Naive thymus-derived CD4-positive, alpha-beta T cell (primary cell): ENCODE data around the gene PURA. TPM values are rescaled to one million over a fixed set of nuclear protein-coding genes. Genes with fewer than 3 reads are reported as not detected.

Source experiments
- ATAC-seq: fragments of 150-1000 bp; cut with Tn5 transposase; 2 replicates; pipeline ENCODE4 v1.10.0; 2021; ENCODE audit warnings: mild to moderate bottlenecking, moderate library complexity
- CTCF ChIA-PET: fragments of 350-600 bp; sonication (Branson Sonifier 250); formaldehyde crosslinking; loops from one replicate; lab custom pipeline; 2021; ENCODE audit warnings: antibody characterized with exemption; lab: Charles Lee
- POLR2A ChIA-PET: fragments of 350-600 bp; sonication (Branson Sonifier 250); formaldehyde crosslinking; loops from one replicate; lab custom pipeline; 2021; ENCODE audit warnings: antibody characterized with exemption, inconsistent platforms; lab: Charles Lee
- DNase-seq, 9 donors: peaks; one replicate each; pipeline versions ENCODE4 v3.0.0 to v3.0.0-alpha.2; 2020 to 2022; ENCODE audit warnings: mixed read lengths in 1 of 9
- H3K27ac ChIP-seq: one replicate; pipeline ENCODE4 v1.7.0; 2013; ENCODE audit warnings: mild to moderate bottlenecking, low read depth, low read length, moderate library complexity
- H3K27me3 ChIP-seq, 2 donors: one replicate each; pipeline ENCODE4 v1.7.0; 2013; ENCODE audit warnings: low read length in 2 of 2, mild to moderate bottlenecking in 2 of 2, moderate library complexity in 2 of 2; ENCODE audit not compliant: control insufficient read depth in 2 of 2, insufficient read depth in 2 of 2
- H3K36me3 ChIP-seq, 3 experiments: 1 replicate in 2 of 3; 2 replicates in 1 of 3; pipeline ENCODE4 v1.7.0; 2013; ENCODE audit warnings: low read length in 3 of 3, mild to moderate bottlenecking in 3 of 3, moderate library complexity in 1 of 3; ENCODE audit not compliant: insufficient read depth in 3 of 3, control insufficient read depth in 2 of 3
- H3K4me1 ChIP-seq, 2 donors: one replicate each; pipeline ENCODE4 v1.7.0; 2013; ENCODE audit warnings: low read length in 2 of 2, mild to moderate bottlenecking in 2 of 2, moderate library complexity in 1 of 2; ENCODE audit not compliant: control insufficient read depth in 2 of 2, insufficient read depth in 2 of 2
- H3K4me3 ChIP-seq: 2 replicates; pipeline ENCODE4 v1.7.0; 2013; ENCODE audit warnings: mild to moderate bottlenecking, low read length
- H3K9me3 ChIP-seq, 3 experiments: 1 replicate in 2 of 3; 2 replicates in 1 of 3; pipeline ENCODE4 v1.7.0; 2013; ENCODE audit warnings: low read length in 3 of 3; ENCODE audit not compliant: control insufficient read depth in 2 of 3
- H3K27ac Mint-ChIP-seq, 9 donors: one replicate each; pipeline ENCODE4 v1.8.0; 2020 to 2022; ENCODE audit warnings: mixed read lengths in 9 of 9, mild to moderate bottlenecking in 8 of 9, moderate library complexity in 5 of 9, inconsistent platforms in 2 of 9
- H3K27me3 Mint-ChIP-seq, 5 donors: one replicate each; pipeline ENCODE4 v1.8.0; 2021 to 2022; ENCODE audit warnings: mixed read lengths in 5 of 5, mild to moderate bottlenecking in 1 of 5
- H3K36me3 Mint-ChIP-seq, 5 donors: one replicate each; pipeline ENCODE4 v1.8.0; 2020 to 2022; ENCODE audit warnings: mixed read lengths in 5 of 5, mild to moderate bottlenecking in 3 of 5, inconsistent platforms in 1 of 5
- H3K4me1 Mint-ChIP-seq, 7 donors: one replicate each; pipeline ENCODE4 v1.8.0; 2020 to 2022; ENCODE audit warnings: mixed read lengths in 7 of 7, mild to moderate bottlenecking in 3 of 7, inconsistent platforms in 1 of 7
- H3K4me3 Mint-ChIP-seq, 10 donors: one replicate each; pipeline ENCODE4 v1.8.0; 2020 to 2022; ENCODE audit warnings: mild to moderate bottlenecking in 10 of 10, mixed read lengths in 10 of 10, moderate library complexity in 6 of 10, inconsistent platforms in 2 of 10
- H3K9me3 Mint-ChIP-seq, 11 donors: one replicate each; pipeline ENCODE4 v1.8.0; 2020 to 2022; ENCODE audit warnings: mixed read lengths in 11 of 11, mild to moderate bottlenecking in 4 of 11, inconsistent platforms in 1 of 11, moderate library complexity in 1 of 11
- intact Hi-C, 2 donors: fragments of 100-400 bp; cut with micrococcal nuclease; formaldehyde crosslinking; loops; one replicate each; pipeline ENCODE4 v1.15.1; 2023
- polyA plus RNA-seq, 2 donors: library from polyadenylated mRNA; unstranded; fragments of 300-500 nt; fragmentation: Illumina TruSeq; gene quantifications; one replicate each; pipeline ENCODE4 v1.2.3, GENCODE V29; 2021
- total RNA-seq, 6 experiments: library from RNA in 5 of 6; stranded (reverse) in 5 of 6; gene quantifications; 1 replicate in 5 of 6; 2 replicates in 1 of 6; pipeline ENCODE4 v1.2.3 and lab custom pipeline; 2021 to 2026

The PURA gene
- total and polyA plus RNA-seq, 7 experiments from 2014 or later, result 3.1 to 33.5 (median 12.2) TPM

DNA sequence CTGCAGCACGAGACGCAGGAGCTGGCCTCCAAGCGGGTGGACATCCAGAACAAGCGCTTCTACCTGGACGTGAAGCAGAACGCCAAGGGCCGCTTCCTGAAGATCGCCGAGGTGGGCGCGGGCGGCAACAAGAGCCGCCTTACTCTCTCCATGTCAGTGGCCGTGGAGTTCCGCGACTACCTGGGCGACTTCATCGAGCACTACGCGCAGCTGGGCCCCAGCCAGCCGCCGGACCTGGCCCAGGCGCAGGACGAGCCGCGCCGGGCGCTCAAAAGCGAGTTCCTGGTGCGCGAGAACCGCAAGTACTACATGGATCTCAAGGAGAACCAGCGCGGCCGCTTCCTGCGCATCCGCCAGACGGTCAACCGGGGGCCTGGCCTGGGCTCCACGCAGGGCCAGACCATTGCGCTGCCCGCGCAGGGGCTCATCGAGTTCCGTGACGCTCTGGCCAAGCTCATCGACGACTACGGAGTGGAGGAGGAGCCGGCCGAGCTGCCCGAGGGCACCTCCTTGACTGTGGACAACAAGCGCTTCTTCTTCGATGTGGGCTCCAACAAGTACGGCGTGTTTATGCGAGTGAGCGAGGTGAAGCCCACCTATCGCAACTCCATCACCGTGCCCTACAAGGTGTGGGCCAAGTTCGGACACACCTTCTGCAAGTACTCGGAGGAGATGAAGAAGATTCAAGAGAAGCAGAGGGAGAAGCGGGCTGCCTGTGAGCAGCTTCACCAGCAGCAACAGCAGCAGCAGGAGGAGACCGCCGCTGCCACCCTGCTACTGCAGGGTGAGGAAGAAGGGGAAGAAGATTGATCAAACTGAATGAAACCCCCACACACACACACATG, 654 bp downstream of the PURA start:
- H3K27ac ChIP-seq, result peak overlapping the region; percentile 89
- ChIA-PET CTCF (interaction anchor here (0.6 to 5.2 kb wide), 2 partner anchors 30 to 42 kb away, joined by 3 to 30 read pairs; no protein-coding TSS in a partner anchor), POLR2A (interaction anchor here (0.7 to 8.1 kb wide), 11 partner anchors 9 to 266 kb away, joined by 3 to 60 read pairs (median 6); partner anchors contain the start of gene CYSTM1)
- intact Hi-C loops, result loop anchor here (1.0 to 10.0 kb wide), 17 partner anchors 7 to 1760 kb away; partner anchors contain the start of genes CYSTM1 (in 2 of the 2), ANKHD1 (in 1 of the 2), DIAPH1 (in 1 of the 2) and EGR1 (in 1 of the 2)
- peak overlapping the region; percentile 77 to 95 (median 90) for H3K27ac Mint-ChIP-seq
- H3K27me3 Mint-ChIP-seq, result peaks cover 0 to 38% (median 0%) of the 10 kb centered on the region in 5 donors
- DNase-seq (peak; percentile 33 to 59 (median 51)), ATAC-seq (peak; percentile 31)
- H3K36me3 ChIP-seq, result peaks cover 0 to 4% (median 0%) of the 10 kb centered on the region in 3 experiments
- peaks cover 41 to 50% of the 10 kb centered on the region in 2 donors for H3K4me1 ChIP-seq
- H3K36me3 Mint-ChIP-seq, result peaks cover 0 to 4% (median 0%) of the 10 kb centered on the region in 5 donors
- H3K27me3 ChIP-seq, result peaks cover 0 to 7% of the 10 kb centered on the region in 2 donors
- H3K9me3 Mint-ChIP-seq, result peaks cover 0 to 4% (median 0%) of the 10 kb centered on the region in 11 donors
- H3K4me3 Mint-ChIP-seq, result peak overlapping the region; percentile 86 to 97 (median 94)
- H3K4me1 Mint-ChIP-seq, result peaks cover 47 to 89% (median 70%) of the 10 kb centered on the region in 7 donors
- peak overlapping the region; percentile 65 for H3K4me3 ChIP-seq
- no peaks in the 10 kb centered on the region for H3K9me3 ChIP-seq

DNA sequence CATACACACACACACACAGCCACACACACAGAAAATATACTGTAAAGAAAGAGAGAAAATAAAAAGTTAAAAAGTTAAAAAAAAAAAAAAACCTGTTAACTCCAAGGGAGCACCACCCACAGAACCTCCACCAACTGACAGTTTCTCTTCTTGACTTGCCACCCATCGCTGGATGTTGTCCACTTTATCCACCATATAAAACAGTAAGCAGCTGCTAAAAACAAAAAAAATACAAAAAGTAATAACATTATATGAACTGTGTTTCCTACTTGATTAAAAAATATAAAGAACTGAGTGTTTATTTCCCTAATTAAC, 1.2 kb downstream of the PURA start:
- CTCF ChIA-PET, result interaction anchor here (0.6 to 5.2 kb wide), 6 partner anchors 9 to 934 kb away, joined by 3 to 30 read pairs (median 3); no protein-coding TSS in a partner anchor
- Mint-ChIP-seq H3K27me3 (peaks cover 0 to 34% (median 0%) of the 10 kb centered on the region in 5 donors), H3K4me1 (peaks cover 44 to 85% (median 65%) of the 10 kb centered on the region in 7 donors), H3K4me3 (peak overlapping the region; percentile 86 to 97 (median 94)), H3K9me3 (peaks cover 0 to 4% (median 0%) of the 10 kb centered on the region in 11 donors), H3K27ac (peak overlapping the region in 8 of 9 donors; percentile 77 to 95 (median 90)), H3K36me3 (peaks cover 0 to 4% (median 0%) of the 10 kb centered on the region in 5 donors)
- DNase-seq, result no peak
- ATAC-seq, result no peak
- peak overlapping the region; percentile 65 for H3K4me3 ChIP-seq
- peak overlapping the region; percentile 89 for H3K27ac ChIP-seq
- peaks cover 0 to 4% of the 10 kb centered on the region in 2 donors for H3K27me3 ChIP-seq
- H3K9me3 ChIP-seq, result no peaks in the 10 kb centered on the region
- peaks cover 0 to 4% (median 0%) of the 10 kb centered on the region in 3 experiments for H3K36me3 ChIP-seq
- intact Hi-C loops, result loop anchor here (1.0 to 10.0 kb wide), 7 partner anchors 8 to 1760 kb away; partner anchors contain the start of genes ANKHD1 (in 1 of the 2), EGR1 (in 1 of the 2), HBEGF (in 1 of the 2) and KDM3B (in 1 of the 2)
- POLR2A ChIA-PET, result interaction anchor here (0.7 to 8.1 kb wide), 9 partner anchors 9 to 266 kb away, joined by 3 to 60 read pairs (median 7); partner anchors contain the start of gene CYSTM1
- H3K4me1 ChIP-seq, result peaks cover 41 to 47% of the 10 kb centered on the region in 2 donors

DNA sequence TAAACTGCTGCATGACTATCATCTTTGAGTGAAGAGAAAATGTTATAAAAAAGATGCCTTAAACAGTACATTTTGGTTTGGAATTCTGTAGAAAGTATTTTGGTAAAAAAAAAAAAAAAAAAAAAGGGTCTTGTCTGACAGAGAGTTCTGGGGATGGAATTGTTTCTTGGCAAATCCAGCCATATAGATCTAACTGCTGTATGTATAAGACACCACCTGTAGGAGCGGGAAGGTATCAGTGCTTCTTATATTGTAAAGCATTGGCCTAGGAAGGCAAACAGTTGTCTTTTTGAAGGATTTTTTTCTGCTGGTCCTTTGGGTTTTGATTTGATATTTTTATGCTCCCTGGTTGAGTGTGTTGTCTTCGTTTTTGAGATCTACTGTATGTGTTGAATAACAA, 2.8 kb downstream of the PURA start:
- H3K4me1 ChIP-seq, result peaks cover 41 to 42% of the 10 kb centered on the region in 2 donors
- CTCF ChIA-PET, result interaction anchor here (0.7 to 5.0 kb wide), 4 partner anchors 27 to 597 kb away, joined by 3 to 39 read pairs (median 4); no protein-coding TSS in a partner anchor
- Mint-ChIP-seq H3K36me3 (peaks cover 0 to 4% (median 0%) of the 10 kb centered on the region in 5 donors), H3K27ac (peak overlapping the region in 3 of 9 donors; percentile 25 to 38 (median 28)), H3K27me3 (peaks cover 0 to 21% (median 0%) of the 10 kb centered on the region in 5 donors), H3K4me1 (peaks cover 40 to 82% (median 62%) of the 10 kb centered on the region in 7 donors), H3K4me3 (peak overlapping the region in 8 of 10 donors; percentile 1 to 94 (median 61)), H3K9me3 (peaks cover 0 to 4% (median 0%) of the 10 kb centered on the region in 11 donors)
- H3K9me3 ChIP-seq, result no peaks in the 10 kb centered on the region
- no peak overlapping the region for H3K4me3 ChIP-seq
- intact Hi-C loops, result loop anchor here (10.0 kb wide), 4 partner anchors 228 to 1762 kb away; partner anchors contain the start of genes EGR1 (in 1 of the 2), HBEGF (in 1 of the 2), KDM3B (in 1 of the 2) and ZMAT2 (in 1 of the 2)
- no peak for DNase-seq
- POLR2A ChIA-PET, result interaction anchor here (0.6 to 8.1 kb wide), 6 partner anchors 11 to 269 kb away, joined by 3 to 60 read pairs (median 3); no protein-coding TSS in a partner anchor
- no peaks in the 10 kb centered on the region for H3K27me3 ChIP-seq
- ATAC-seq, result no peak
- H3K36me3 ChIP-seq, result peaks cover 0 to 4% (median 0%) of the 10 kb centered on the region in 3 experiments
- H3K27ac ChIP-seq, result no peak overlapping the region

DNA sequence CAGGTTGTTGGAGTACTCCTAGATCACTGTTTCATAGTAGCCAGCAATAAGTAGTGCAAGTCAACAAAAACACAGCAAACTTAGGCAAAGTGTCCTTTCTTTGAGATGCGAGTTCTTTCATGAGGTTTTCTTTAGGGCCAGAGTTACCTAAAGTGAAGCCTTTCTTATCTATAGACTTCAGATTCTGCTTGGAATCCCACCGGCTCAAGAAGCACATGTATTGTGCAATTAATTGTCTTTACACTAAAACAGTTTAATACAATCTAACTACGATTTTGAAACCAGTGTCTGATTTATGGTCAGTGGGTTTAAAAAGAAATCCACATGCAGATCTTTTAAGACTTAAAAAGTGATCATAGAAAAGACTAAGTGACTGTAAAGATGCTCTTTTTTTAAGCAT, 3.6 kb downstream of the PURA start:
- peaks cover 37 to 82% (median 61%) of the 10 kb centered on the region in 7 donors for H3K4me1 Mint-ChIP-seq
- H3K4me3 Mint-ChIP-seq, result peak overlapping the region in 6 of 10 donors; percentile 6 to 94 (median 61)
- ChIA-PET POLR2A (interaction anchor here (0.6 to 8.1 kb wide), 5 partner anchors 12 to 270 kb away, joined by 3 to 60 read pairs (median 3); no protein-coding TSS in a partner anchor), CTCF (interaction anchor here (0.7 to 5.0 kb wide), 6 partner anchors 15 to 331 kb away, joined by 3 to 39 read pairs (median 3); no protein-coding TSS in a partner anchor)
- Histone ChIP-seq H3K4me1 (peaks cover 34 to 38% of the 10 kb centered on the region in 2 donors), H3K27me3 (no peaks in the 10 kb centered on the region), H3K9me3 (no peaks in the 10 kb centered on the region), H3K27ac (no peak overlapping the region), H3K4me3 (no peak overlapping the region), H3K36me3 (peaks cover 0 to 4% (median 0%) of the 10 kb centered on the region in 3 experiments)
- ATAC-seq (no peak), DNase-seq (no peak)
- intact Hi-C loops, result loop anchor here (10.0 kb wide), 4 partner anchors 227 to 1763 kb away; partner anchors contain the start of genes EGR1 (in 1 of the 2), HBEGF (in 1 of the 2), KDM3B (in 1 of the 2) and ZMAT2 (in 1 of the 2)
- peaks cover 0 to 13% (median 0%) of the 10 kb centered on the region in 5 donors for H3K27me3 Mint-ChIP-seq
- peaks cover 0 to 4% (median 0%) of the 10 kb centered on the region in 5 donors for H3K36me3 Mint-ChIP-seq
- peak overlapping the region in 2 of 9 donors; percentile 28 to 52 for H3K27ac Mint-ChIP-seq
- peaks cover 0 to 4% (median 0%) of the 10 kb centered on the region in 11 donors for H3K9me3 Mint-ChIP-seq

DNA sequence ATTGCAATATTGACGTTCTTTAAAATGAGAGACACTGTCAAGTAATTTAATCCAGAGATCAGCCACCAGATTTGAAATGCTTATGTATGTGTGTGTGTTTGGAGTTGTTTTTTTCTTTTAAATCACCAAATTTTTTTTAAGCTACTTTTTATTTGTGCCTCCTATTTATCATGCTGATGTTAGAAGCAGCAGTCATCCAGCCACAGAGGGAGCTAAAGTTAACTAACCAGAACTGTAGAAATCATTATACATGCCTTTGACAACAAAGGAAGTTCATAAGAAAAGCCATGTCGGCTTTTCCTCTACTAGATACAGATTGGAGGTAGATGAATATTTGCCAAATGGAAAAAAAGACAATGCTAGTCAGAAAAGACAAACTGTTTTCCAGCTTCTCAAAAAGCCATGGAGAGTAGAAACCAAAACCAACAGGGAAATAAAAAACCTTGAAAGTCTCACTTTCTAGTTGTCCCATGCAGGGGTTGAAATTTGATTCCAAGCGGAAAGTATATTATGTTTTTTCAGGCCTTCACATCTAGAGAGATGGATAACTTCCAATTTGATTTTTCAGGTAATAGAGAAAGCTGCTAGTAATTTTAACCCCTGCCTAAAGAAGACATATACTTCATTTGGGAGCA, 4.5 kb downstream of the PURA start:
- Mint-ChIP-seq H3K4me1 (peaks cover 37 to 82% (median 62%) of the 10 kb centered on the region in 7 donors), H3K27ac (peak overlapping the region in 3 of 9 donors; percentile 1 to 34 (median 5)), H3K9me3 (peaks cover 0 to 4% (median 0%) of the 10 kb centered on the region in 11 donors), H3K36me3 (peaks cover 0 to 4% (median 0%) of the 10 kb centered on the region in 5 donors), H3K4me3 (peak overlapping the region in 6 of 10 donors; percentile 5 to 94 (median 58)), H3K27me3 (peaks cover 0 to 5% (median 0%) of the 10 kb centered on the region in 5 donors)
- CTCF ChIA-PET, result interaction anchor here (0.5 to 5.0 kb wide), 8 partner anchors 9 to 575 kb away, joined by 3 to 39 read pairs (median 4); no protein-coding TSS in a partner anchor
- Histone ChIP-seq H3K4me3 (no peak overlapping the region), H3K9me3 (no peaks in the 10 kb centered on the region), H3K4me1 (peaks cover 28 to 33% of the 10 kb centered on the region in 2 donors), H3K36me3 (peaks cover 0 to 4% (median 0%) of the 10 kb centered on the region in 3 experiments), H3K27me3 (no peaks in the 10 kb centered on the region), H3K27ac (no peak overlapping the region)
- POLR2A ChIA-PET, result interaction anchor here (0.9 to 8.1 kb wide), 3 partner anchors 13 to 25 kb away, joined by 3 to 60 read pairs (median 7); no protein-coding TSS in a partner anchor
- no peak for ATAC-seq
- intact Hi-C loops, result loop anchor here (1.0 to 10.0 kb wide), 6 partner anchors 13 to 1764 kb away; partner anchors contain the start of genes EGR1 (in 1 of the 2), HBEGF (in 1 of the 2), KDM3B (in 1 of the 2) and ZMAT2 (in 1 of the 2)
- DNase-seq, result peak in 2 of 9 donors; percentile 16 to 22
